ENCODE measurements around the gene NRIP1.
"Not testable (repeated sequence)": the region's sequence is repeated elsewhere in the genome, so short reads cannot be mapped to it uniquely, and the experiment has no call there.

Gene NRIP1

GRCh38 chr21:15037095-15037899 is 27.5 kb downstream of the NRIP1 start:
- no peak for DNase-seq (ENCODE audit: low read depth)

- no peak for DNase-seq (ENCODE audit: low read depth)
Observed at GRCh38 chr21:15036189-15036588, 28.6 kb downstream of the NRIP1 start.

GRCh38 chr21:15034126-15034853 is 30.5 kb downstream of the NRIP1 start:
- DNase-seq (ENCODE audit: low read depth) = no peak

GRCh38 chr21:15031790-15032357 is 32.9 kb downstream of the NRIP1 start:
- DNase-seq (ENCODE audit: low read depth) = no peak

- DNase-seq (ENCODE audit: low read depth) = not testable (repeated sequence)
Observed at GRCh38 chr21:15031362-15031761, 33.4 kb downstream of the NRIP1 start.

- DNase-seq (ENCODE audit: low read depth) = not testable (repeated sequence)
Observed at GRCh38 chr21:15030861-15031260, 33.9 kb downstream of the NRIP1 start.

GRCh38 chr21:15029077-15029476 is 35.7 kb downstream of the NRIP1 start:
- no peak for DNase-seq (ENCODE audit: low read depth)

- no peak for DNase-seq (ENCODE audit: low read depth)
Observed at GRCh38 chr21:15028186-15028585, 36.6 kb downstream of the NRIP1 start.

GRCh38 chr21:15027056-15027455 is 37.7 kb downstream of the NRIP1 start:
- no peak for DNase-seq (ENCODE audit: low read depth)

GRCh38 chr21:15026370-15026769 is 38.4 kb downstream of the NRIP1 start:
- DNase-seq (ENCODE audit: low read depth) = no peak

GRCh38 chr21:15023776-15024175 is 41.0 kb downstream of the NRIP1 start:
- no peak for DNase-seq (ENCODE audit: low read depth)

GRCh38 chr21:15022608-15023261 is 42.1 kb downstream of the NRIP1 start:
- no peak for DNase-seq (ENCODE audit: low read depth)

- DNase-seq (ENCODE audit: low read depth) = no peak
Observed at GRCh38 chr21:15020797-15021196, 44.0 kb downstream of the NRIP1 start.

- no peak for DNase-seq (ENCODE audit: low read depth)
Observed at GRCh38 chr21:15018382-15018781, 46.4 kb downstream of the NRIP1 start.

- DNase-seq (ENCODE audit: low read depth) = no peak
Observed at GRCh38 chr21:15015622-15016471, 49.0 kb downstream of the NRIP1 start.

GRCh38 chr21:15014221-15014620 is 50.6 kb downstream of the NRIP1 start:
- no peak for DNase-seq (ENCODE audit: low read depth)

GRCh38 chr21:15011967-15012366 is 52.8 kb downstream of the NRIP1 start:
- no peak for DNase-seq (ENCODE audit: low read depth)

- no peak for DNase-seq (ENCODE audit: low read depth)
Observed at GRCh38 chr21:15010645-15011044, 54.2 kb downstream of the NRIP1 start.

- DNase-seq (ENCODE audit: low read depth) = no peak
Observed at GRCh38 chr21:15009837-15010363, 54.9 kb downstream of the NRIP1 start.

- no peak for DNase-seq (ENCODE audit: low read depth)
Observed at GRCh38 chr21:15007716-15008296, 57.0 kb downstream of the NRIP1 start.

Measured in T follicular helper cell (primary cell).